NCI-H345 (cell line): ENCODE measurements around the gene ING1.
"Not testable (repeated sequence)": the region's sequence is repeated elsewhere in the genome, so short reads cannot be mapped to it uniquely, and the experiment has no call there.

Experiments used
- DNase-seq: peaks from one replicate; lab custom pipeline; 2025; lab: John Stamatoyannopoulos, UW

Gene ING1, protein sequence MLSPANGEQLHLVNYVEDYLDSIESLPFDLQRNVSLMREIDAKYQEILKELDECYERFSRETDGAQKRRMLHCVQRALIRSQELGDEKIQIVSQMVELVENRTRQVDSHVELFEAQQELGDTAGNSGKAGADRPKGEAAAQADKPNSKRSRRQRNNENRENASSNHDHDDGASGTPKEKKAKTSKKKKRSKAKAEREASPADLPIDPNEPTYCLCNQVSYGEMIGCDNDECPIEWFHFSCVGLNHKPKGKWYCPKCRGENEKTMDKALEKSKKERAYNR

DNA sequence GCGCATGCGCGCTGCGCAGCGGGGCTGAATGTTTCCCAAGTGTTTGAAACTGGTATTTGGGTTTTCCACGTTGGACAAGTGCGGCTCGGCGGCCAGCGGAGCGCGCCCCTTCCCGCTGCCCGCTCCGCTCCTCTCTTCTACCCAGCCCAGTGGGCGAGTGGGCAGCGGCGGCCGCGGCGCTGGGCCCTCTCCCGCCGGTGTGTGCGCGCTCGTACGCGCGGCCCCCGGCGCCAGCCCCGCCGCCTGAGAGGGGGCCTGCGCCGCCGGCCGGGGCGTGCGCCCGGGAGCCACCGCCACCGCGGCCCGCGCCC, at the start of gene ING1:
TSS of gene ING1 (plus strand) at position 59 of the 311 bp plus-strand sequence. CDS start 450 bp downstream, outside the sequence.
- no peak for DNase-seq

DNA sequence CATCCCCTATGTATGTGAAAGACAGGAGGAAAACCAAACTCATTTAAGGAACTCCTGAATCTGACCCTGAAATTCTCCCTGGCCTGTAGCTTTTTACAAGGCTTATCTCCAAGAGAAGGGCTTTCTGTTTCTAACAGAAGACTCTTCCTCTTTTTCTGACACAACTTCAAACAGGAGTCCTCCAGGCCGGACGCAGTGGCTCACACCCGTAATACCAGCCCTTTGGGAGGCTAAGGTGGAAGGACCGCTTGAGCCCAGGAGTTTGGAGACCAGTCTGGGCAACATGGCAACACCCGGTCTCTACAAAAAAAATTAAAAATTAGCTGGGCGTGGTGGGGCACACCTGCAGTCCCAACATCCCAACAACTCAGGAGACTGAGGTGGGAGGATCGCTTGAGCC, 49.5 kb upstream of the ING1 start:
- no peak for DNase-seq

DNA sequence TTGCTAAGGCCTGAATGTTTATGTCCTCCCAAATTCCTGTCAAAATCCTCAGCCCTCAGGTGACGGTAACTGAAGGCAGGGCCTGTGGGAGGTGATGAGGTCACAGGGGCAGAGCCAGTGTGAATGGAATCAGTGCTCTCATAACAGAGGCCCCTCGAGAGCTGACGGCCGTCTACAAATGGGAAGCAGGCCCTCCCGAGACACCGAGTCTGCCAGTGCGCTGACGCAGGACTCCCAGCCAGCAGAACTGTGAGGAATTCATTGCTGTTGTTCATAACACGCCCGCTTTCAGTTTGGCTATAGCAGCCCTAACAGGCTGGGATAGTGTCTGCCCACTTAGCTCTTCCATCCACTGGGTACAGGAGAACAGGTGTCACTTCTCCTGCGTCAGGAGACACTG, 48.8 kb upstream of the ING1 start:
- no peak for DNase-seq

DNA sequence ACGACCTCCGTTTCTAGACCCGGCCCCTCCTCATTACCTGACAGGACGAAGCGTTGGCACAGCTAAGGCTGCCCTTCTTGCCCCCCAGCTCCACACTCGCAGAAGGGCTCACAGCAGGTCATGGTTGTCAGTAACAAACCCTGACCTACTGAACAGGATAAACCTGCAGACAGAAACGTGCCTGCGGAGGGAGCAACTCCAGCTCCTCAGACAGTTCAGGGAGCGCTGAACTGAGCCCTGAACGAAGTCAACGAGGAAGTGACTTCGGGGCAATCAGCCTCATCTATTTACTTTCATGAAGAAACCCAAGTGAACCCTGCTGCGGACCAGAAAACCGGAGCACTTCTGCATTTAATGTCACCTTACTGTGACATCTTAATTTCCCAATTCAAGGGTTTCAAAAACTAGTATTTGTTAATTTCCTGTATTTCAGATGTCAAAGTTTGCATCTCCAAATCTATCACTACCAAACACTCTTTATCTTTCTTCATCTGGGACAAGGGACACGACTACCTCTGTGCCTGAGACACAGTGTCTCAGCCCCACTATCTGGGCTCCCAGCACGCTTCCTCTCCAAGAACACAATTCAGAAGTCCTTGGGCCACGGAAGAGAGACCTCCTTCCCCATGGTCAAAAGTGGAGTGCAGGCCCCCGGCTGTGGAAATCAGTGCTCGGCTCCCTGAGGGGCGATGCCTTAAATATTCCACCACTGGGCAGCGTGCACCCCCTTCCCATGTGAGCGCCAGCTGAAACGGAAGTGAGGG, 47.8 kb upstream of the ING1 start:
- DNase-seq = no peak

DNA sequence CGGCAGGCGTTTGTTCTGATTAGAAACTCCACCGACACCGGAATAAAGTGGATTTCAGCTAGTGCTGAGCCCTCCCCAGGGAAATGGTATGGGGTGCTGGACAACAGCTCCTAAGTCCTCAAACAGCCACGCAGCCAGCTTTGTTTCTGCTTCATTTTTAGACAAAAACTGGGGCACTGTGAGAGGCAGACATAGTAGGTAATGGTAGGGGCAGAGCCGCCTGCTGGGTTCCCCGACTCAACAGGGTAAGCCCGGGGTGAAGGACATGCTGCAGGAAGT, 47.3 kb upstream of the ING1 start:
- DNase-seq = no peak

DNA sequence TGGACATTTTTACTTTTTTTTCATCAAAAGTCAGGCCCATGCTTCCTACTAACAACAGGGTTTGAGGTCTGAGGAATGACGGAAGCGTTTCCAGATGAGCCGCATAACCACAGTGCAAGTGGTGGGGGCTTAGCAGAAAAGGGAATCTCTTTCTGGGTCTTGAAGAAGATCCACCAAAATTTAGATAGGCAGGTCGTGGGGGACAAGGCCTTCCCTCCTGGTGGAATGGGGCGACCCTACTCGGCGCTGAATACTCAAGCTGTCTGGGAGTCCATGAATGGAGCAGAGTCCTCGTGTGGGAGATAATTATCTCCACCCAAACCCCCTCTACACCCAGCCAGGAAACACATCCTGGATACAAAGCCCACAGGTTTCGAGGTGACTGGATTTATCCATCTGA, 44.5 kb upstream of the ING1 start:
- DNase-seq = no peak

DNA sequence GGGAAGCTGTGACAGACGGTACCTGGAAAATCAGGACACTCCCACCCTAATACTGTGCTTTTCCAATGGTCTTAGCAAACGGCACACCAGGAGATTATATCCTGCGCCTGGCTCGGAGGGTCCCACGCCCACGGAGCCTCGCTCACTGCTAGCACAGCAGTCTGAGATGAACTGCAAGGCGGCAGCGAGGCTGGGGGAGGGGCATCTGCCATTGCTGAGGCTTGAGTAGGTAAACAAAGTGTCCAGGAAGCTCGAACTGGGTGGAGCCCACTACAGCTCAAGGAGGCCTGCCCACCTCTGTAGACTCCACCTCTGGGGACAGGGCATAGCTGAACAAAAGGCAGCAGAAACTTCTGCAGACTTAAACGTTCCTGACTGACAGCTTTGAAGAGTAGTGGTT, 43.7 kb upstream of the ING1 start:
- DNase-seq = not testable (repeated sequence)

DNA sequence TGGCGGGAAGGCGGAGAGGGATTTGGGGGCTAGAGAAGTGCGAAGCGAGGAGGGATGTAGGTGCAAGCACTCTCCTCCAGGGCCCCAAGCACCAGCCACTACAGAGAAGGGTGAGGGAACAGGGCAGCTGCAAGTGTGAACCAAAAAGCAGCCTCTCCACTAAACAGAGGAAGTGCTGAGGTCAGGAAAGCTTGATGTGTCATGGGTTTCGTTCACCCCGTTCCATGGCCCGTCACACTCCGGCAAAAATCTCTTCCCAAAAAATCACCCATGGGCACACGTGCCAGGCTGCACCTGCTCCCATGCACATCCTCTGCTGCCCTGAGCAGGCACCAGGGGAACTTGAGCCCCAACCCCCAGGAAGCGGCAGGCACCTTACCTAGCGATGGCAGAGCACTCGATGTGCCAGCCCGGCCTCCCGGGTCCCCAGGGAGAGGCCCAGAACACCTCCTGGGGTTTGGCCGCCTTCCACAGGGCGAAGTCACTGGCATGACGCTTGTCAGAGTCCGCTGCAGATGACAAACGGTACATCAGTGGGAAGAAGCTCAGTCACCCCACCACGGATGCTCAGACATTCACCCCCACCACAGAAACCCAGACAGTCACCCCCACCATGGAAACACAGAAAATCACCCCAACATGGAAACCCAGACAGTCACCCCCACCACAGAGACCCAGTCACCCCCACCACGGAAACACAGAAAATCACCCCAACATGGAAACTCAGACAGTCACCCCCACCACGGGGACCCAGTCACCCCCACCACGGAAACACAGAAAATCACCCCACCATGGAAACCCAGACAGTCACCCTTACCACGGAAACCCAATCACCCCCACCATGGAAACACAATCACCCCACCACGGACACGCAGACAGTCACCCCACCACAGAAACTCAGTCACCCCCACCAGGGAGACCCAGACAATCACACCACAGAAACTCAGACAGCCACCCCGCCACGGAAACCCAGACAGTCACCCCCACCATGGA, 36.6 kb upstream of the ING1 start:
- no peak for DNase-seq

DNA sequence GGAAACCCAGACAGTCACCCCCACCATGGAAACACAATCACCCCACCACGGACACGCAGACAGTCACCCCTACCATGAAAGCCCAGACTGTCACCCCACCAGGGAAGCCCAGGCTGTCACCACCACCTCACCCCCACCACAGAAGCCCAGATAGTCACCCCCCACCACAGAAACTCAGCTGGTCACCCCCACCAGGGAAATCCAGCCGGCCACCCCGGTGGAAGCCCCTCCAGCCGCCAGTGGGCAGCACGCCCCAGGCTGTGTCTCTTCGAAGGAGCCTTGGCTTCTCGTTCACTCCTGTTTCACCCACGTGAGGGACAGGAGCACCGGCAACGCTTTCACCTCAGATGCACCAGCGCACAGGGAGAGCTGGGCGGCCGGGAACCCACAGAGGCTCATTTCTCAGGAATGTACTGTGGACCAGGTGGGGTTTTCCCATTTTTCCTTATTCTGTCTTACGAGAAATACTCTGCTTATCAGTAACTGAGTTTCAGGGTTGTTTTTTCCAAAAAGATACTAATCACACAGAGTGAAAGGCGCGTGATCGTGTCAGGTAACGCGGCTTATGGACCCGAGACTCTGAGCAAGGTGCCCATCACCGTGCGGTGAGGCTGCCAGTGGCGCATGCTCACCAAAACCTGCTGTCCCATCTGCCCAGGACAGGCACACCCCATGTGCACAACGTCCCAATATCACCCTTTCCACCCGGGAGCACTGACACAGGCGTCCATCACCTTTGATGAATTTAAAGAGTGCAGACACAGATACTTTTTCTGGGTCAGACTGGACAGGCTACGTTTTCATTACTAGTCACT, 35.6 kb upstream of the ING1 start:
- DNase-seq = no peak

DNA sequence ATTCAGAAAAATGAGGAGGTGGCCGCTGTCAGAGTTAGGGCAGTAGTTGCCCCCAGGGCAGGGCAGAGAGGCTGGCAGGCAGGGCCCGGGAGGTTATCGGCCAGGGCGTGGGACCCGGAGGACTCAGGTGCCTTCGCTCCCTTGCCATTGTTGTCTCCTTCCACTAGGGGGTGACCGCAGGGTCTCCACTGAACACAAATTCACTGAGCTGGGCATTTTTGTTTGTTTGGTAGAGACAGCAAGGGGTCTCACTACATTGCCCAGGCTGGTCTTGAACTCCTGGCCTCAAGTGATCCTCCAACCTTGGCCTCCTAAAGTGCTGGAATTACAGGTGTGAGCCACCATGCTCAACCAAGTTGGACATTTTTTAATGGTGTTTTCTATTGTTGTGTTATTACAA, 32.6 kb upstream of the ING1 start:
- no peak for DNase-seq

DNA sequence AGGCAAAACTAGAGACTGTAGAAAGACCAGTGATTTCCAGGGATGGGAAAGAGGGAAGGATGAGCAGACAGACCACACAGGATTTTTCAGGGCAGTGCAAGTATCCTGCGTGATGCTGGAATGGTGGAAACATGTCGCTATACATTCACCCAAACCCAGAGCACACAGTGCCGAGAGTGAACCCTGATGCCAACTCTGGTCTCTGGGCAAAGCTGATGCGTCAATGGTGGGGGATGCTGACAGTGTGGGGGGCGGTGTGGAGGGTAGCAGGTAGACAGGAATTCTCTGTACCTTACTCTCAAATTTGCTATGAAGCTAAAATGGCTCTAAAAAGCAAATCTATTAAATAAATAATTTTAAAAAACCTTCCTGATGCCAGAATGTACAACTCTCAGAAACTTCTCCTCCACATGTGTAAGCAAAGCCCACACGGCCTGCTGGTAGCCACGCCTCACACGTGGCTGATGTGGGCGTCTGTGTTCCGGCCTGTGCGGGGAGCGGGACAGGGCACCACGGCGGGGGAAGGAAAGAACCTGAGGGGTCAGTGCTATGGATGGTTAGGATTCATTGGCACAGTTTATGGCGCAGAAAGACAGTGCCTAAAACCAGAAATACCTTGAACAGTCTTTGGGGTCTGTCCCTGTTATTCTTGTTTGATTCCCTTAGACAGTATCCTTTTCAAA, 31.5 kb upstream of the ING1 start:
- no peak for DNase-seq

DNA sequence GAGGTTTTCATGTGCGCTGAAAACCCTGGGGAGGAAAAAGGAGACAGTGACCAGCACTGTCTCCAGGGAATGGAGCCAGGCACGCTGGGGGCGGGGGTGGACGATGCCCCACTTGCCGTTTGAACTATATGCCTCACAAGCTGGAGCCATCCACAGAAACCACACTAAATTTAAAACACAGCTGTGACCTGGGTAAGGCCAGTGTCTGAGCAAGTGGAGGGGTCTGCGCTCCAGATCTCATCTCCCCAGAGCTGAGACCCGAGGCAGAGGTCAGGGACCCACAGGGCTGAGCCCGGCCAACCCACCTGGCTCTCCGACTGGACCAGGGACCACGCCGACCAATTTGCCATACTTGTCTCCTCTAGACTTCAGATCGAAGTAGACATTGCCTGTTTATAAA, 30.8 kb upstream of the ING1 start:
- no peak for DNase-seq

DNA sequence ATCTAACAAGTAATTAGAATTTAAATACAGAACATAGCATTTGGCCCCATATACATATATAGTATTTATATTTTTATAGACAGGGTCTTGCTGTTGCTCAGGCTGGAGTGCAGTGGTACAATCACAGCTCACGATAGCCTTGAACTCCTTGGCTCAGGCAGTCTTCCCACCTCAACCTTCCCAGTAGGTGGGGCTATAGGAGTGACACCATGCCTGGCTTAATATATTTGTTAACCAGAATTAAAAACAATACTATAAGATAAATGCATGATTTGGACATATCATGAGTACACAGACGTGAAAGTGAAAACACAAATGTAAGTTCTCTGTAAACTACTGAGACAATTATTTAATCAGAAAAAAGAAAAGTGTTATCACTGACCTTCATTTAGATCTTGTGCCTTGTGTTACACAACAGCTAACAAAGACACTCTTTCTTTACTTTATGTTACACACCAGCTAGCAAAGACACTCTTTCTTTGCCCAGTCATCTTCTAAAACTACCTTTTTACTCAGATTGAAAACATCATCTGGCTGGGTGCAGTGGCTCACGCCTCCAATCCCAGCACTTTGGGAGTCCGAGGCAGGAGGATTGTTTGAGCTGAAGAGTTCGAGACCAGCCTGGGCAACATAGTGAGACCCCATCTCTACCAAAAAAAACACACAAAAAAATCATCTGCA, 30.2 kb upstream of the ING1 start:
- DNase-seq = no peak

DNA sequence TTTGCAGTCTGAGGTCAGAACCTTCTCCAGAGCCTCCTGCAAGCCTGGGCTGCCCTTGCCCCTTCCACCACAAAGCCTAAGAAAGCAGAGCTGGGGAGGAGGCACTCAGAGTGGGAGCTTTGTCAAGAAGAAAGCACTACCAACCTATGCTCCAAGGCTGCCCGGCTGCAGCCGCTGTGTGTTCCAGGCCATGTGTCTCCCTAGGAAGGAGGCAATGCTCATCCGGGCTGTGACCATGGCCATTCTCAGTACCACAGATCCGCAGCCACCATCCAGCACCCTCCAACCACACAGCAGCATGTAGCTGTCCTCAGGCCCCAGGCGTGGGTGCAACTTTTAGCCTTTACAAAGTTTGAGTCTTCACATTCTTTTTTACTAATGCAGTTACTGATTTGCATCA, 29.6 kb upstream of the ING1 start:
- DNase-seq = no peak

DNA sequence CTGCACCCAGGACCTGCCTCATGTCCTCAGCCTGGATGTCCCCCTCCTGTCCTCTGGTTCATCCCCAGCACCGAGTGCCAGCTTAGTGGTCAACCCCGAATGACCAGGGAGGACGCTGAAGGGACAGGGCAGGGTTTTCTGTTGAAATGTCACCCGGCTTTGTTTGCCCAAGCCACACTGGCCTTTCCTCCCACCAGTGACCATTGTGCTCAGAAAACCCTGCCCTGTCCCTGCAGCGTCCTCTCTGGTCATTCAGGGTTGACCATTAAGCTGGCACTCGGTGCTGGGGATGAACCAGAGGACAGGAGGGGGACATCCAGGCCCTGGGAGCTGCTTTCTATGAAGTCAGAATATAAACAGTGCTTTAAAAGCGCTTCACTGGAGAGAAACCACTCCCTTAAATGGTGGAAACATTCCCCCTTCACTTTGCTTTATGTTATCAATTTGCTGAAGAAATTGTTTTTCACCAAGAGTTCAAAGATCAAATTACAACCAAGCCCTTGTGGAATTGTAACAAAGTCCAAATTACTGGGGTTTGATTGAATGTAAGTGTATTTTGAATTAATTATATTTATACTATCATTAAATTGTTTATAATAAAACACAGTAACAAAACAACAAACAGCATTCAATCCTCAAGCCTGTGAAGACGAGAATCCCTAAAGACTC, 29.0 kb upstream of the ING1 start:
- no peak for DNase-seq

DNA sequence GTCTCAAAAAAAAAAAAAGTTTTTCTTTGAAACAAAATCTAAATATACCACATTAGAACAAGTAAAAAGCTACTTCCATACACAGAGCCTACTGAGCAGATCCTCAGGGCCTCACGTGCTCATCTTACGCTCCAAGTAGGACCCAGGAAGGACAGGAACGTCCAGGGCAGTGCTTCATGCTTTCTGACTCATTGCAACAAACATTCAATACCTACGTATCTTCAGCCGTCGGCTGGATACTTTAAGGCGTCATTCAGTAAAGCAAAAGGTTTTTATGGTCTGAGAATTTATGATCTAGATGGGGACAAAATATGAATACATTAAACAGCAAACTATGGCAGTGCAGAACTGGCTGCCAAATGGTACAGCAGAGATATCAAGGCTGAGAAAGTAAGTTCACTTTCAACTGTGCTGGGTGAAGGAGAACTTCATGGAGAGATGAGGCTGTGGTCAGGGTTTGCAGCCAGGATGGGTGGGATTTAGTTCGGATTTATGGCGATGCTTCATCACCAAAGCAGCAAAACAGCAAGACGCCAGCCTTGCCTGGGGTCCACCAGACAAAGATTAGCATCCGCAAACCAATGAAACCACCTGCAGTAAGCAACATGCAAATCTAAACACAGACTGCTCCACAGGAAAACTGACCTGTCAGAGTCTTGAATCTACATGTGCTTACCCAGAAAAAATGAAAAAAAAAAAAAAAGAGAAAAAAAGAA, 28.0 kb upstream of the ING1 start:
- no peak for DNase-seq

DNA sequence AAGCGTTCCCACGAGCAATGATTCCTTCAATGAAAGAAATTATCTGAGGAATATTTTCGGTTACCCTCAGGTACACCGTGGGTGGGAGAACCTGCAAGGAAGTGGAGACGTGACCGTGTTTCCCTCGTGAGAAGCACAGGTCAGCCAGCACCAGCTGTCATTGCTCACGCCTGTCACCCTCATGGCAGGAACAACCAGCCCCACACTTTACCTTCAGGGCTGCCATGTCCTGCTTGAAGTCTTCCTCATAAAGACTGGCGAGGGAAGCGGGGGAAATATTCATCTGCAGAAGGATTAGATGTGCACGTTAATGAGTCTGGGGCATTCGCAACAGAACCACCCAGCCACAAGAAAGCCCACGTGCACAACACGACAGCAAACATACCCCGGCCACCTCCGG, 25.8 kb upstream of the ING1 start:
- DNase-seq = no peak

DNA sequence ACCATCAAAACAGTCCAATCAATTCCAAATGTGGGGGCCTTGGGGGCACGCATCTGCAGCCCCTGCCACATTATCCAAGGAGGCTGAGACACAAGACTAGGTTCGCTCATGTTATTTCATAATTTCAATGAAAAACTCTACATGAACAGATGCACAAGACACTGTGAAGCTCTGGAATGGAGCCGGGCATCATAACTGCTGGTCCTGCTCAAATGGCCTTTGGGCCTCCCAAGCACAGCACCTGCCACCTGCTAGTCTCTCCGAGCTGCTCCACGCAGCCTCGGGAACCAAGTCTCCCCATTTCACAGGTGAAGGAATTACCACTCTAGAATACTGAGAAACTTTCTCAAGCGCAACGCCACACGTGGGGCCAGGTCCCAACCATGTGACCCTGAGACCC, 24.5 kb upstream of the ING1 start:
- DNase-seq = no peak

DNA sequence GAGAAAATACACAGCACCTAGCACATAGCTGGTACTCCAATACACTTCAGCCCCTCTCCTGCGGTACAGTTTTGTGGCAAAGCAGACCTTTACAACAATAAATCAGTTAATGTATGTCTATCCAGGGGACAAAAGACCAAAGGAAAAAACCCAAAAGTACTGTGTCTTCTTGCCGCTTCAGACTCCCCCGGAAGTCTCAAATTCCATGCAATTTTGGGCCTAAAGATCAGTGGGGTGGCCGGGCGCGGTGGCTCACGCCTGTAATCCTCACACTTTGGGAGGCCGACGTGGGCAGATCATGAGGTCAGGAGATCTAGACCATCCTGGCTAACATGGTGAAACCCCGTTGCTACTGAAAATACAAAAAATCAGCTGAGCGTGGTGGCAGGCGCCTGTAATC, 23.8 kb upstream of the ING1 start:
- no peak for DNase-seq

DNA sequence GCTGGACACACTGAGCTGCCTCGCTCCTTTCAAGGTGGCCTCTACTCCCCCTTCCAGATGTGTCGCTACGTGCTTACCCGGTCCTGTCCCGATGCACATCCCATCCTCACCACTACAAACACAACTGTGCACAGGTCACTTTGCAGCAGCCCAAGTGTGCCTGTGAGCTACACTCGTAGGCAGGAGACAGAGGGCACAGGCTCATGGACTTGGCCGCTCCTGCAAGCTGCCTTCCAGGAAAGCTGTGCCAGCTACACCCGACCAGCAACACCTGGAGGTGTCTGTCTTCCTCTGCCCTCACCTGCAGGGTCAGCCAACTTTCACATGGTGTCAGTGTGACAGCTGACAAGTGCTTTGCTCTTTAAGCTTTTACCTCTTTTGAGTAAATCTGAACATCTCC, 23.0 kb upstream of the ING1 start:
- no peak for DNase-seq
